HPDE6-E6E7 (cell line): ENCODE measurements around the gene ANTXRL.
"Not testable (repeated sequence)": the region's sequence is repeated elsewhere in the genome, so short reads cannot be mapped to it uniquely, and the experiment has no call there.

ENCODE experiments used
- DNase-seq: peaks from one replicate; pipeline ENCODE4 v3.0.0; 2011; ENCODE audit warnings: missing footprints; ENCODE audit errors: extremely low spot score

The ANTXRL gene

GRCh38 chr10:46286991-46287693 lies at the start of gene ANTXRL:
ANTXRL (plus strand) TSS chr10:46286997; CDS start chr10:46287263, 266 bp downstream.
- no peak for DNase-seq

- DNase-seq: no peak
Measured at GRCh38 chr10:46237815-46238510, 48.8 kb upstream of the ANTXRL start.

GRCh38 chr10:46239247-46239646 lies 47.5 kb upstream of the ANTXRL start:
- DNase-seq: no peak

DNA sequence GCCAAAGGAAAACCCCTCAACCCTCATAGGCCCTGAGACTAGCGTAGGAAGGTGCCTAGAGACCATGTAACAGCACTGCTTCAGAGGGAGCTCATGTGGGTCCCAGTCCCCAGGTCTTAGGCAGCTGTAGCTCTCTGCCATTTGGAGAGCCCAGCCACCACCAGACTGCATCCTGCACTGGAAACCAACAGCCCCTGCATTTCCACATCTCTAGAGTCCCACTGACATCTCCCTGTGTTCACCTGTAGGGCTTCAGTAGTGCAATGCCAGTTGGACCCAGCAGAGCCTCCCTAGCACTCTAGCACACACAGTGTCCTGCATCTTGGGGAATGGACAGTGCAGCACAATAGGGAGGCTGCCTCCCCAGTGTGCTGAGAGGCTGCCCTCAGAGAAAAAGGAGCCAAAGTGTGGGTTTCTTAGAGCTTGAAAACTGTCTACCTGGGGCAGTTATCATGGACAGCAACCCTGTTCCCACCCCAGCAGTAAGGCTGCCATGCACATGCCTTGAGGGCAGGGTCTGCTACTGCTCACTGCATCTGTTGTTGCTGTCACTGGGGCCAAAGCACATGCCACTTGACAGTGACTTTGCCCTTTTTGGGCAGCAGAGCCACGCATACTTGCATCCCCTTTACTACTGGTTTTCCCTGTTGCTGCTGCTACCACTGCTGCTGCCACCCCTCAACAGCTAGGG lies 46.7 kb upstream of the ANTXRL start:
- no peak for DNase-seq

DNA sequence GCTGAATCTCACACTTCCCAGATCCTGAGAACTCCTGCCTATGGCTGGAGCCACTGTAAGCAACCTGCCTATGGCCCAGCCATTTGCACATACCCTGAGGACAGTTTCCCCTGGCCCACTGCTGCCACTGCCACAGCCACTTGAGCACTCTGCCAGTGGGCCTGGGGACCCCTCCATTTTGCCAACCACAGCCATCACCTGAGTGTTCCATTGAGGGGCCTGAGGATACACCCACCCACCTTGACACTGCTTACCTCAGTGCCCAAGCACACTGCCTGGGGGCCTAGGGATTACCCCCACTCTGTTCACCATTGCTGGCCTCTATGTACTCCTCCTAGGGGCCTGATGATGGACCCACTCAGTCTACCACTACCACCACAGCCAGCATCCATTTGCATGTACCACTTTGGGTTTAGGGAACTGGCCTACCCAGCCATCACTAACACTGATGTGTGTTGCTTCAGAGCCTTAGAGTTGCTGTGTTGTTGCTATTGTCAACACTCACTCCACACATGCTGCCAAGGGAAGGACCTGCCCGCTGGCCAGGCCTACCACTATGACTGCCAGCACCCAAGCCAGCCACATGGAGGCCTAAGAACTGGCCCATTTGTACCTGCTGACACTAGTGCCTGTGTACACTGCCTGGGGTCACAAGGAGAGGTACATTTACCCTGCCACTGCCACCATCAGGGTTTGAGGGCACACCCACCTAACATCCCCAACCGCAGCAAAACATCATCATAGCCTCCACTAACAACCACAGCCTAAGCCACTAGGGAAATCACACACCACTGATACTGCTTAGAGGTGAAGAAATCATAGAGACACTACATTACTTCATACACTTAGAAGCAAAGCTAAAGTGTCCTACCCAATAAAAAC lies 45.9 kb upstream of the ANTXRL start:
- no peak for DNase-seq

DNA sequence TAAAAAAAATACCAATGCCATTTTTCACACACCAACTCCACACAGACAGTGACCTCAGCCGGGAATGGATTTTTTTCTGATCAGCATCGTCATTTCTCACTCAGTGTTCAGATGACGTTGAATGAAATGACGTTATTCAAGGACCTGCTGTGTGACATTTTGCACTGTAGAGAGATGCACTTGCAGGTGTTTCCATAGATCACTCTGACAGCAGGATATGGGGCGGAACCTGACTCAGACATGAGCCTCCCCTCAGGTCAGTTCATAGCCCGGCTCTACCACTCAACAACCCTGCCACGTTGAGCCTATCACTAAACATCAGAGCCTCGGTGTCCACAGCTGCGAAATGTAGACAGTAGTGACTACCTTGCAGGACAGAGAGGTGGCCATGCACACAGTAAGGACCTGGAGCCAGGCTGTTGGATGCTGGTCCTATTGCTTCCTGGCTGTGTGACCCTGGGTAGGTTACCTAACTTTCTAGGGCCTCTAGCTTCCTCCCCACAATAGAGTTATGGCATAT lies 41.4 kb upstream of the ANTXRL start:
- no peak for DNase-seq

- DNase-seq: not testable (repeated sequence)
Measured at GRCh38 chr10:46246400-46247180, 40.2 kb upstream of the ANTXRL start.

DNA sequence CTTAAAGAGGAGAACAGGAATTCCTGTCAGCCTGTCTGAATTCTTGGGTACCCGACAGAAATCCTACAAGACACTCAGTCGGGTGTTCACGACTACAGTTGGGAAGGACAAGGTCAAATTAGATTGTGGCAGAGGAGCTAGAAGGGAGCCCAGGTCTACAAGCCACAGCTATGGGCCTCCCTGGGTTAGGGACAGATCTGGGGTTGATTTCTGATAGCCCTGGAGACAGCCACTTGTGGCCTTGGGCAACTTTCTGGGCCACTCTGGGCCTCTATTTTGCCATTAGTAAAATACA lies 39.7 kb upstream of the ANTXRL start:
- DNase-seq: no peak

DNA sequence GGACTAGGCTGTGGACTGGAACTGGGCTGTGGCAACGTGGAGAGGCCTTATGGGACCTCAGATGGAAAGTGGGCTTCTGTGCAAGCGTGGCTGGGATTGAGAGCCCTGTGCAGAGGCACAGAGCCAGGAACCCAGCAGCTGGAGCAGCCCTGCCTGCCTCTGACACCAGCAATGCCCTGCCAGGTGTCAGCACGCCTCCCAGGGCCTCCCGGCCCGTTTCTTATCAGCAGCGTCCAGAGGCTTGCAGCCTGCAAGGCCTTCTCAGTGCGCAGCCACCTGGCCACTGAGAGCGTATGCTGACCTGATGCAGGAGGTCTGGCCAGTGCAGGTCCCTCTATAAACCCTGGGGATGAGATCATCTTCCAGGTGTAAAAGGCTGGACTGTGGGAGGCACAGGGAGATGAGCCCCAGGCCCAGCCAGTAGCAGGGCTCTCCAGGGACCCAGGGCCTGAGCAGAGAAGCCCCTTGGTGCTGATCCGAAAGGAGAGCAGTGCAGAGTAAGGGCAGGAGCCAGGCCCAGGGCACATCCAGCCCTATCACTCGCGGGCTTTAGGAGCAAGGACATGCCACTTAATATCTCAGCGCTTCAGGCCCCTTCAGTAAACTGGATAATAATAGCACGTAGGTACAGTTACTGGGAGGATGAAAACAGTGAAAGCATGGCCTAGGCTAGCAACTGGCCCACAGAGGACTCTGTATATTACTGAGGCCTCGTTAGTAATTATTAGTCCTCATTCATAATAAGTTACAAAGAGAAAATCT lies 38.8 kb upstream of the ANTXRL start:
- DNase-seq: no peak

DNA sequence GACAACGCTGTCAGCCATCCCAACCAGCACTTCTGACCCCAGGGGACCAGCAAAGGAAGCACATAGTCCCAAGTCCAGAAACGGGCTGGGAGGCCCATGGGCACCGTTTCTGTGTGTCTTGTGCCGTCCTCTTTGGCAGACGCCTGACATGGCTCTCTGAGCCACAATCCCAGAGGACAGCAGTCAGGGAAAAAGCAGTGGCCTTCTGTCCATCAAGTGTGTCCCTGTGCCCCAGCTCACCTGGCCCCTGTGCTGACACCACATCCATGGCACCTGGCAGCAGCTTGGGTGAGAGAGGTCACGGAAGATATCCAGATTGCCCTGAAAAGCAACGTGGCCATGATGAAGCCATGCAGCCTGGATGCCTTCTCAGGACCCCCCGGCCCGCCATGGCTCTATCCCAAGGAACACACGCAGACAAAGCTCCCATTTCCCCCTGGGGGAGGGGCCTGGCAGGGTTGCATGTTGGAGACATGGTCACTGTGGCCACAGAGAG lies 38.1 kb upstream of the ANTXRL start:
- DNase-seq: no peak

- DNase-seq: not testable (repeated sequence)
Measured at GRCh38 chr10:46249617-46250344, 37.0 kb upstream of the ANTXRL start.

DNA sequence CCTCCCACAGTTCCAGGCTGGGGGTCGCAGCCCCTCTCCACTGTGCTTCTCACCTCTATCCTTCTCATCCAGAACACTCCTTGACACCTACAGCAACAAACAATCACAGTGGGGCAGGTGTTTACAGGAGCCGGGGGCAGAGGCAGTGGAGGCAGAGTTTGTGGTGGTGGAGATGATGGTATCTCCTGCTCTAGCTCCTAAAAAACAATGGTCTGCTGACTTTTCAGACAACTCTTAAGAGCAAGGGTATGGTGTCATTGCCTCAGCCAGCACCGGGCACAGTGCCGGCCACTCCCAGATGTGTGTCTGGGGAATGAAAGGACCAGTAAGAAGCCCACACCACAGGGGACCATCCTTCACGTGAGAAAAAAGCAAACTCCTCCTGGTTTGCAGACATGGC lies 36.3 kb upstream of the ANTXRL start:
- no peak for DNase-seq

GRCh38 chr10:46250898-46251856 lies 35.6 kb upstream of the ANTXRL start:
- no peak for DNase-seq

DNA sequence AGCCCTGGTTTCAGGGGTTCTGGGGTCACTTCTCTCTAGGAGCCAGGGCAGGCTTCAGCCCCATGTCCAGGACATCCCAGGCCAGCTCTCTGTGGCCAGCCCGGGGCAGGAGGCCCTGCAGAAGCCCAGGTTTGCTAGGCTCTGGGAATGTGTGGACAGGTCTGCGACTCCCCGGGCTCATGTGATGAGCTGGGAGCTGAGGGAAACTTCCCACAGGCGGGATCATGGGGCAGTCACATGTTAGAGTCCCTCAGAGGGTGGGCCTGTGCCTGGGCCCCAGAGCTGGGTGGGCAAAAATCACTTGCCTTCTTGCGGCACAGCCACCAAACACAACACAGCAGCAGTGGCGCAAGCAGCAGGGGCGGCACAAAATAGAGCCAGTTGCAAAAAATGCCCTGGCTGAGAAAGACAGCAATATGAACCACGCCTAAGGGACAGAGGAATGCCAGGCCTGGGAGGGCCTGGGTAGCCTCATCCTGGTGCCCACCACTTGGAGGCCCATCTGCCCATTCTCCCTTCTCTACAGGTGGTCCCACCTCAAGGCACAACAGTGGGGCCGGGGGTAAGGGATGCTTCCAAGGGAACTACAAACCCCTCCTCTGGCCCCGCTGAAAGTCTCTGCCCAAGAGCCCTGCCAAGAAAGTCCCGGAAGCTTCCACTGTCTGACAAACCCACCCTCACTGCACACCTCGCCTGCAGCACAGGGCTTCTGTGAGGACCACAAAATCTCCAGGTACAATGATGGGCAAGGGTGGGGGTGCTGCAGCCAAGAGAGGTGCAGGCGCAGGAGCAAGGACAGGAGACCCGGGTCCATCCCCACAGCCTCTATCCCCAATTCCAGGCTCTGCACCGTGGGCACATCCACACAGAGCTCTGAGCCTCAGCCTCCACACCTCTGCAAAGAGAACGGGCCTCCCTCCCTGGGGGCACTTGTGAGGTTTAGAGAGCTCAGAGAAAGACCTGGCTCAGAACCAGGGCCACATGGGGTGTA lies 34.6 kb upstream of the ANTXRL start:
- DNase-seq: no peak

- no peak for DNase-seq
Measured at GRCh38 chr10:46253076-46254006, 33.5 kb upstream of the ANTXRL start.

GRCh38 chr10:46254007-46254383 lies 32.8 kb upstream of the ANTXRL start:
- DNase-seq: no peak
